ENCODE measurements around the gene RAG2.

DNA sequence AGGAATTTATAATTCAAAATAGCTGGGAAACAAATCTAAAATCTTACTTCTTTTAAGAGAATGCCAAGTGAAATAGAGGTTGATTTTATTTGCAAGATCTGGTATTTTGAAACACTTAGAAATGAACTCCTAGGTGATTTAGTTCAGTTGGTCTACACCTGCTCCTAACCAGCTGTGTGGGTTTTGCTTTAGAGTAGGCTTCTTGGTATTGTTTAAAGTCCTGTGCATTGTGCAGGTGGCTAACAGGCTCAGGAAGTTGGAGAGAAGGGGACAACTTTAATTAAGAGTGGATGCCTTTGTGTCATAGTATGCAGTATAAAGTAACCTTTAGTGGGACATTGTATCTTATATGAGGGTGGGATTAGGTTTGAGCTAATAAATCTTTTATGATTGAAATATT lies 4.1 kb upstream of the RAG2 start:
- TF ChIP-seq, protein P1, sequence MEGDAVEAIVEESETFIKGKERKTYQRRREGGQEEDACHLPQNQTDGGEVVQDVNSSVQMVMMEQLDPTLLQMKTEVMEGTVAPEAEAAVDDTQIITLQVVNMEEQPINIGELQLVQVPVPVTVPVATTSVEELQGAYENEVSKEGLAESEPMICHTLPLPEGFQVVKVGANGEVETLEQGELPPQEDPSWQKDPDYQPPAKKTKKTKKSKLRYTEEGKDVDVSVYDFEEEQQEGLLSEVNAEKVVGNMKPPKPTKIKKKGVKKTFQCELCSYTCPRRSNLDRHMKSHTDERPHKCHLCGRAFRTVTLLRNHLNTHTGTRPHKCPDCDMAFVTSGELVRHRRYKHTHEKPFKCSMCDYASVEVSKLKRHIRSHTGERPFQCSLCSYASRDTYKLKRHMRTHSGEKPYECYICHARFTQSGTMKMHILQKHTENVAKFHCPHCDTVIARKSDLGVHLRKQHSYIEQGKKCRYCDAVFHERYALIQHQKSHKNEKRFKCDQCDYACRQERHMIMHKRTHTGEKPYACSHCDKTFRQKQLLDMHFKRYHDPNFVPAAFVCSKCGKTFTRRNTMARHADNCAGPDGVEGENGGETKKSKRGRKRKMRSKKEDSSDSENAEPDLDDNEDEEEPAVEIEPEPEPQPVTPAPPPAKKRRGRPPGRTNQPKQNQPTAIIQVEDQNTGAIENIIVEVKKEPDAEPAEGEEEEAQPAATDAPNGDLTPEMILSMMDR (conservative IDR thresholded peaks at IDR 0.05; ENCODE audit: low read depth in 2 of 2), result no peak
- TF ChIP-seq, protein P2, sequence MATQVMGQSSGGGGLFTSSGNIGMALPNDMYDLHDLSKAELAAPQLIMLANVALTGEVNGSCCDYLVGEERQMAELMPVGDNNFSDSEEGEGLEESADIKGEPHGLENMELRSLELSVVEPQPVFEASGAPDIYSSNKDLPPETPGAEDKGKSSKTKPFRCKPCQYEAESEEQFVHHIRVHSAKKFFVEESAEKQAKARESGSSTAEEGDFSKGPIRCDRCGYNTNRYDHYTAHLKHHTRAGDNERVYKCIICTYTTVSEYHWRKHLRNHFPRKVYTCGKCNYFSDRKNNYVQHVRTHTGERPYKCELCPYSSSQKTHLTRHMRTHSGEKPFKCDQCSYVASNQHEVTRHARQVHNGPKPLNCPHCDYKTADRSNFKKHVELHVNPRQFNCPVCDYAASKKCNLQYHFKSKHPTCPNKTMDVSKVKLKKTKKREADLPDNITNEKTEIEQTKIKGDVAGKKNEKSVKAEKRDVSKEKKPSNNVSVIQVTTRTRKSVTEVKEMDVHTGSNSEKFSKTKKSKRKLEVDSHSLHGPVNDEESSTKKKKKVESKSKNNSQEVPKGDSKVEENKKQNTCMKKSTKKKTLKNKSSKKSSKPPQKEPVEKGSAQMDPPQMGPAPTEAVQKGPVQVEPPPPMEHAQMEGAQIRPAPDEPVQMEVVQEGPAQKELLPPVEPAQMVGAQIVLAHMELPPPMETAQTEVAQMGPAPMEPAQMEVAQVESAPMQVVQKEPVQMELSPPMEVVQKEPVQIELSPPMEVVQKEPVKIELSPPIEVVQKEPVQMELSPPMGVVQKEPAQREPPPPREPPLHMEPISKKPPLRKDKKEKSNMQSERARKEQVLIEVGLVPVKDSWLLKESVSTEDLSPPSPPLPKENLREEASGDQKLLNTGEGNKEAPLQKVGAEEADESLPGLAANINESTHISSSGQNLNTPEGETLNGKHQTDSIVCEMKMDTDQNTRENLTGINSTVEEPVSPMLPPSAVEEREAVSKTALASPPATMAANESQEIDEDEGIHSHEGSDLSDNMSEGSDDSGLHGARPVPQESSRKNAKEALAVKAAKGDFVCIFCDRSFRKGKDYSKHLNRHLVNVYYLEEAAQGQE (IDR thresholded peaks at IDR 0.05; ENCODE audit: unreplicated experiment), result no peak
- no peak for TF ChIP-seq EZH2 (IDR thresholded peaks at IDR 0.05; ENCODE audit: low read depth, unreplicated experiment)
- TF ChIP-seq POLR2AphosphoS5 (IDR thresholded peaks at IDR 0.05; ENCODE audit: low read depth), result no peak
- no peak for TF ChIP-seq CREB1 (CRISPR knock-in tag; IDR thresholded peaks at IDR 0.05; ENCODE audit: low read depth)
- no peak for TF ChIP-seq NANOG (IDR thresholded peaks at IDR 0.05; ENCODE audit: borderline replicate concordance)
- no peak for TF ChIP-seq JUNB (IDR thresholded peaks at IDR 0.05; ENCODE audit: unreplicated experiment)
- TF ChIP-seq EZH2phosphoT487 (IDR thresholded peaks at IDR 0.05; ENCODE audit: unreplicated experiment), result no peak
- TF ChIP-seq, protein P3, sequence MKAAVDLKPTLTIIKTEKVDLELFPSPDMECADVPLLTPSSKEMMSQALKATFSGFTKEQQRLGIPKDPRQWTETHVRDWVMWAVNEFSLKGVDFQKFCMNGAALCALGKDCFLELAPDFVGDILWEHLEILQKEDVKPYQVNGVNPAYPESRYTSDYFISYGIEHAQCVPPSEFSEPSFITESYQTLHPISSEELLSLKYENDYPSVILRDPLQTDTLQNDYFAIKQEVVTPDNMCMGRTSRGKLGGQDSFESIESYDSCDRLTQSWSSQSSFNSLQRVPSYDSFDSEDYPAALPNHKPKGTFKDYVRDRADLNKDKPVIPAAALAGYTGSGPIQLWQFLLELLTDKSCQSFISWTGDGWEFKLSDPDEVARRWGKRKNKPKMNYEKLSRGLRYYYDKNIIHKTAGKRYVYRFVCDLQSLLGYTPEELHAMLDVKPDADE (IDR thresholded peaks at IDR 0.05), result no peak
